ENCODE measurements around the gene NENF.
"Not testable (repeated sequence)": the region's sequence is repeated elsewhere in the genome, so short reads cannot be mapped to it uniquely, and the experiment has no call there.

The NENF gene

GRCh38 chr1:212460376-212460775 lies 27.7 kb downstream of the NENF start:
- DNase-seq (ENCODE audit: low read depth), result no peak

- no peak for DNase-seq (ENCODE audit: low read depth)
Observed at GRCh38 chr1:212461916-212462660, 29.4 kb downstream of the NENF start.

- DNase-seq (ENCODE audit: low read depth), result no peak
Observed at GRCh38 chr1:212463565-212464285, 31.0 kb downstream of the NENF start.

- no peak for DNase-seq (ENCODE audit: low read depth)
Observed at GRCh38 chr1:212465311-212465710, 32.6 kb downstream of the NENF start.

- DNase-seq (ENCODE audit: low read depth), result no peak
Observed at GRCh38 chr1:212466437-212466836, 33.7 kb downstream of the NENF start.

- DNase-seq (ENCODE audit: low read depth), result no peak
Observed at GRCh38 chr1:212466898-212467650, 34.4 kb downstream of the NENF start.

GRCh38 chr1:212467843-212468482 lies 35.2 kb downstream of the NENF start:
- no peak for DNase-seq (ENCODE audit: low read depth)

GRCh38 chr1:212470059-212470458 lies 37.3 kb downstream of the NENF start:
- DNase-seq (ENCODE audit: low read depth), result peak; percentile 94

- DNase-seq (ENCODE audit: low read depth), result no peak
Observed at GRCh38 chr1:212471286-212471685, 38.6 kb downstream of the NENF start.

- DNase-seq (ENCODE audit: low read depth), result no peak
Observed at GRCh38 chr1:212471891-212472675, 39.4 kb downstream of the NENF start.

GRCh38 chr1:212473729-212474128 lies 41.0 kb downstream of the NENF start:
- no peak for DNase-seq (ENCODE audit: low read depth)

- DNase-seq (ENCODE audit: low read depth), result no peak
Observed at GRCh38 chr1:212475151-212475550, 42.4 kb downstream of the NENF start.

- not testable (repeated sequence) for DNase-seq (ENCODE audit: low read depth)
Observed at GRCh38 chr1:212475831-212476230, 43.1 kb downstream of the NENF start.

- peak; percentile 71 for DNase-seq (ENCODE audit: low read depth)
Observed at GRCh38 chr1:212477014-212477679, 44.4 kb downstream of the NENF start.

- DNase-seq (ENCODE audit: low read depth), result no peak
Observed at GRCh38 chr1:212477680-212478466, 45.2 kb downstream of the NENF start.

- no peak for DNase-seq (ENCODE audit: low read depth)
Observed at GRCh38 chr1:212478467-212479025, 45.8 kb downstream of the NENF start.

- DNase-seq (ENCODE audit: low read depth), result no peak
Observed at GRCh38 chr1:212479188-212479587, 46.5 kb downstream of the NENF start.

GRCh38 chr1:212480711-212481437 lies 48.2 kb downstream of the NENF start:
- not testable (repeated sequence) for DNase-seq (ENCODE audit: low read depth)

- no peak for DNase-seq (ENCODE audit: low read depth)
Observed at GRCh38 chr1:212481438-212481767, 48.7 kb downstream of the NENF start.

Measured in fibroblast of the conjunctiva (primary cell).